HG03103 (cell line): Measurements from ENCODE around the gene PTPRN2.

Source experiments
- ATAC-seq: cut with Tn5 transposase; IDR thresholded peaks from one replicate; pipeline ENCODE4 v1.9.1; 2021; ENCODE audit warnings: low read depth; ENCODE audit not compliant: unreplicated experiment

PTPRN2 gene

DNA sequence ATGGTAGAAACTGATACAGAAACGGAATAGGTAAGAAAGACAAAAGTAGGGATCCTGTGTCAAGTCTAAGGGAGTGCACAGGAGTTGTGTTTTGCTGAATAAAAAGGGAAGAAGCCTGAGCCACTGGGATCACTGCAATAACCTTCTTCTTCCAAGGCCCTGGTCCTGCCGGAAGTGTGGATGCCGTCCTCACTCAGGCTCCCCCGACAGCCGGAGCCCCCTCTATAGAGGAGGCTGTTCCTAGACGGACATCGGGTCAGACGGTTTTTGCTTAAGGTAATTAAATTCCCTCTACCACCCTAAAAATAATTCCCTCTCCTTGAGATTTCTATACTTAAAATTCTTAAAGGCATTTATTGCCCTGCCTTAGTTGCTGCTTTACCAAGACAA lies 566.9 kb downstream of the PTPRN2 start:
- no peak for ATAC-seq

DNA sequence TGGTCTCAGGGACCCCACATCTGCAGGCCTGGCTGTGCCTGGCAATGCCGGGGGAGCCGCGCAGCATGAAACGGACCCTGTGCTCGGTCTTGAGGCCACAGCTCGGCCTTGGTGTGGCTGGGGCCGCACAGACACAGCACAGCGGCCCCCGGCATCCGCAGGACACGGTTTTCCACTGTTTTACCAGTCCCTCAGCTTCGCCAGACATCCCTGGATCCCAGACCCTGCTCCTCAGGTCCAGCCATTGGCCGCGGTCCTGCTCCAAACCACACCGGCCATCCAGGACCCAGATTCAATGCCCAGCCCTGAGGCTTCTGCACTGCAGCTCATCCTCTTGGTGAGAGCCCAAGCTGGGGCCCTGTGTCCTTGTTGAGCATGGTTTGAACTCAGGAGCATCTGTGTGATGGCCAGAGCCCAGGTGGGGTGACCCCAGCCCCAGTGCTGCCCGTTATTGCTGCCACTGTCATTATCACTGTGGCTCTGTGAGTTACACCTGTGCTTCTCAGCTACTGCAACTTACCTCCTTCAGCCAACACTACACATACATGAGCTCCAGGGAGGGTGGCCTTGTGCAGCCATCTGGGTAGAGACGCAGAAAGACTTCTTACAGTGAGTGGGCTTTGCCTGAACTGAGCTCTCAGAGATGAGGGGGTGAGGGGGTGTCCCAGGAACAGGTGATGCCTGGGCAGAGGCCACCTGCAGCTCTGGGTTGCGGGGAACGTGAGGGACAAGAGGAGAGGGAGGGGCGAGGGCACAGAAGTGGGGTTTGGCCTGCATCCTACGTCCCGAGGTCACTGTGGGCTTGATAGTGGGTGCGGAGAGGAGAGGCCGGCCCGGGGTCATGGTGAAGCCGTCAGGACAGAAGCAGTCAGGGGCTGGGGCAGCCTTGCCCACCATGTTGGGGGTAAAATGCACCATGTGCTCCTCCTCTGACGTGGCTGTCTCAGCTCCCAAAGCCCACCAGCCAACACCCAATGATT lies 567.6 kb downstream of the PTPRN2 start:
- no peak for ATAC-seq

DNA sequence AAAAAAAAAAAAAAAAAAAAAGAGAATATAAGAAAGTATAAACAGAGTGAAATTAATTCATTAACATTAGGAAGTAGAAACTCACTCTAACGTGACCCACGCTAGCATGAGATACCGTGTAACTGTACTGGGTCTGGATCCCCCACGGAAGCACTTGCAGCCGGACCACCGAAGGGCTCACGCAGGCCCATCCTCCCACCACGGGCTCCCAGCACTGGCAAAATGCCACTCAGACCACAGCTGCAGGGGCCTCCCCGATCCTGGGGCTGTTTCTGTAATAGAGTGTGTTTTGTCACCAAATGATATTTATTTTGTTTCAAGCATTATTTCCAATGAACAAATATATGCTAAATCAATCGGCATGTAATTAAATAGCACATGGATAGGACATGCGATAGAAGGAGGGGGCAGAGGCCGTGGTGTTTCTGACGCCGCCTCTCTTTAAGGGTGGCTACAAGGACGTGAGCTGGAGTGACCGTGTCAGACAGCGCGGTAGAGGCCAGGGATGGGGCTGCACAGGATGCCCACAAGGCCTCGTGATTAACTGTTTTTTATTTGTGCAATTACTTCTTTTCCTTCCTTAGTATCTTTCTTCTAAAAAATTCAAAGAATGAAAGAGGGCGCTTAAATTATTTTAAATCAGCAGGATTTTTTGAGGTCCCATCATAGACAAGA lies 568.5 kb downstream of the PTPRN2 start:
- ATAC-seq: no peak

DNA sequence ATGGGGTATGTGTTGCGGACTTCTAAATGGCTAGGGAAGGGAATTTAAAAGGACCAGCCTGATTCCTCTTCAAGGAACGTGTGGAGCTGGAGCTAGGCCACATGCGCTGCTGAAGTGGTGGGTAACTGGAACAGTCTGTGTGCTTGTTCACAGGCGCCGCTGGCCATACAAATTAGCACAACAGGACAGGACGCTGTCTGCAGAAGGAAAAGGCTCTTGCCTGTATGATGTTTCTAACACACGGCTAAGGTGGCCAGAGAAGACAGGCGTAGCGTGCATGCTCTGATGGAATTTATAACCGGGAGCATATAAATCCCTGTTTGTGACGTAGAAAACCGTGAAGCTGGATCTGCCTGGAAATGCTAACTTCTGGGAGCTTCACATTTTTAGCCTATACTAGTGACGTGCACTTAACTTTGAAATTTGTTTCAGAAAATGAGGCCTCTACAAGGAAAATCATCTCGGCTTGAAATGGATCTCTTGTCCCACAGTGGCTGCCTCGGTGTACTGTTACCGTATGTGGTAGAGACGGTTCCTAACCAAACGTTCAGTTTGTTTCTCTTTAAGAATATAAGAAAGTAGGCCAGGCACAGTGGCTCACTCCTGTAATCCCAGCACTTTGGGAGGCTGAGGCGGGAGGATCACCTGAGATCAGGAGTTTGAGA lies 569.4 kb downstream of the PTPRN2 start:
- no peak for ATAC-seq

DNA sequence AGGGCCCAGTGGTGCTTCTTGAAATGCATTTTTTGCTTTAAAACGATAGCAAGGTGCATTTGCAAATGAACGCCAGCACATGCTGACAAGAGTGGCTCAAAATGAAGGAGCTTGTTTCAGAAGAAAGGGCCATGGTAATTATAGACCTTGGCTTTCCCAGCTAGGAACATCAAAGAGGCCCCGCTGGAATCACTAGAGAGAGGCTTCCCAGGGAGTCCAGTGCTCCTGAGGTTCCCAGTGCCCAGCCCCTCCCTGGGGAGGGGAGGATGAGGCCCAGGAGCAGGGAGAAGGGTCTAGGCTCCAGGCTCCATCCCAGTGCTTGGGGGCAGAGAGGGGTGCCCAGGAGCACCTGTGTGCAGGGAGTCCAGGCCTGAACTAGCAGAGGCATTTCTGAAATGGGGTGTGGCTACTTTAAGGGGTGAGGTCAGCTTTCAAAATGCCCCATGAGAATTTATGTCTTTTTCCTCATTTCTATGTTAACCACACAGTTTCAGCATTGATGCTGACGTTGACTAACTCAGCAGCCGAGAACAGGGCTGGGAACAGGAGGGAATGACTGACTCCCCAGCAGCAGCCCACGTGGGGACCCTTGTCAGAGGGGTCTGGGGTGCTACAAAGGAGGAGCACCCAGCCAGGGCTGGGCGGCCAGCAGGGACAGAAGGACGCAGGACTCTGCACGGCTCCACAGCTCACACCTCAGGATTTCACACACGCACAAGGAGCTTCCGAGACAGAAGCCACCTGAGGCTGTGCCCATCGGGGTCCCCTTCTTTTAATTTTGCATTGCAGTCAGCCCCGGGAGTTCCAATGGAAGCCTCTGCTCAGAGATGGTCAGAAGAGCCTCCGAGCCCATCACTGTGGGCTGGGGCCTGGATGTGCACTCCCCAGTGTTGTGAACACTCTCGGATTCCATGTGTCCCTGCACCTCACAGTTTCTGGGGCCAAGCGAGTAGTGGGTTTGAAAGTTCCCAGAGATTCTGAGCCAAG lies 570.2 kb downstream of the PTPRN2 start:
- ATAC-seq: no peak

DNA sequence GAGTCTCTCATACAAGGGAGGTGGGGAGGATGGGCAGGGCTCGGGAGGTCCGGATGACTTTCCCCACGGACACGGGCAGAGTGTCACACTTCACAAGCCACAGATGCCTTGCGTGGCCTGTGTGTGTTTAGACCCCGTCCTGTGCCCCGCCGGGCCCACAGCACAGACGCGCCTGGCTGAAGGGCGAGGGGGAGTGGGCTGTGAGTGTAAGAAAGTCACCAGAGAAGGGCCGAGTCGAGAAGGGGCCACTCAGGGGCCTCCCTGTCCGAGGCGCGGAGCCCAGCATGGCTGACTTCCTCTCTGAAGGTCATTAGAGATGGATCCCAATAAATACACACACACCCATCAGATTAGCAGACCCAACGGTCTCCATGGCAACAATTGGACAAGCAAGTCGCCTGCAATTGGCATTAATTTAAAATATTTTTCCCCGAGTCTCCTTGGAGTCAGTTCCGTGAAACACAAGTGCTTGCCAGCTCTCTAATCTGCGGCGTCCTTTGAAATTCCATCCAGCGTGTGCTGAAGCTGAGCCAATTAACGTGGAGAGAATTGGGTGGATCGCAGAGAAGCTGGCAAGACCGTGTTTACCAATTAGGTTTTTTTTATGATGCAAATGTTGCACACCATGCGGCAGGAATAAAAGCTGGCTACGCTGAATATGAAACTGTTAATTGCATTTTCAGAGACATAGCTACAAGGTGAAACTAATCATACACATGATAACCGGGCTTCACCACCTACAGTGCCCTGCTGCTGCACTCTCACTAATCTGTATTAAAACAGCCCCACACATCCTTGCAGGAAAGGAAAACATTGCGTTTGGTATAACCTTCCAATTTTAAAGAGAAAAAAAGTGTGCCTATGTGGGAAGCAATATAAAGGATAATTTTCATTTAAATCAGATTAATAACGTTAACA lies 571.2 kb downstream of the PTPRN2 start:
- ATAC-seq: no peak

DNA sequence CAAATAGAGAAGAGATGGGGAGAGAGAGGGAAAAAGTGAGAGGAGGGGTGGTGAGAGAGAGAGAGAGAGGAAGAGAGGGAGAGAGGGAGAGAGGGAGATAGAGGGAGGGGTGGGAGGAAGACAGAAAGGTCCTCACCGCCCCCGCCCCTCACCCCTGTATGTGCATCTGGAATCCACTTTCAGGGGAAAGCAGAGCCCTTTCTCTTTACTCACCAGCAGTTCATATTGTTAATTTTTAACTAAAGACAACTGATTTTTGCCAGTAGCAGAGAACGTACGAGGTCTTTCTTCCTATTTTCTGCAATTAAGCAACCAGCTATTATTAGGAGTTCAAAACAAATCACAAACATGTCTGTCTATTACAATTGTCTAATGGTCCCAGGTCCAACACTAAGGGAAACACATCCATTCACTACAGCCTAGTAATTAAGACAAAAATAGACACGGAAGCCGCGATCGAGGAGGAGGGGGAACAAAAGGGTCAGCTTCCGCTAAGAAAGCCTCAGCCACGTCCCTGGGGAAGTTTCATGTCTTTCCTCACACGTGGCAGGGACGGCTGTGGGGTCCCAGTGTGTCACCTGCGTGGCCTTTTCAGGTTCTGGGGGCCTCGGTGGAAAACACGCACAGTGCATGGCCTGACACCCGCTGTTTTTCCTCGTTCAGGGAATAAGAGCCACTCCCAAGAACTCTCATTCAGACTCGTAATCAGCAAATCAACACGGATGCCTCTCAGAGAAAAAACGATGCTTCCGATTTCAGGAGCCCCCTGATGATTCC lies 572.0 kb downstream of the PTPRN2 start:
- no peak for ATAC-seq

DNA sequence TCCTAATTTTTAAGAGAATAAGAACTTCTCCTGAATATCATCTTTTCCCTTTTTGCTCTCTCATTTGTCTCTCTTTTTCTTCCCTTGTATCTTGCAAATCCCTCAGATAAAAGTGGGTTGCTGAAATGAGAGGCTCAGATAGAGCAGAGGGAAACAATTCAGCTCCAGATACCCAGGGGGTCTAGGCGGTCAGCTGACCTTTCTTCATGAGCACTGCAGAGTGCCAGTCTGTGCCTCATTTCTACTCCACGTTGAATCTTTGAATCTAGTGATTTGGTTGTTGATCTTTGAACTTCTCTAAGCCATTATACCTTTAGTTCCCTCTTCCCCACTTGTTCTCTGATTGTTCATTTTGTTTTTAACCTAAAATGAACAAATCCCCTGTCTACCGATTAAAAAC lies 572.6 kb downstream of the PTPRN2 start:
- no peak for ATAC-seq

DNA sequence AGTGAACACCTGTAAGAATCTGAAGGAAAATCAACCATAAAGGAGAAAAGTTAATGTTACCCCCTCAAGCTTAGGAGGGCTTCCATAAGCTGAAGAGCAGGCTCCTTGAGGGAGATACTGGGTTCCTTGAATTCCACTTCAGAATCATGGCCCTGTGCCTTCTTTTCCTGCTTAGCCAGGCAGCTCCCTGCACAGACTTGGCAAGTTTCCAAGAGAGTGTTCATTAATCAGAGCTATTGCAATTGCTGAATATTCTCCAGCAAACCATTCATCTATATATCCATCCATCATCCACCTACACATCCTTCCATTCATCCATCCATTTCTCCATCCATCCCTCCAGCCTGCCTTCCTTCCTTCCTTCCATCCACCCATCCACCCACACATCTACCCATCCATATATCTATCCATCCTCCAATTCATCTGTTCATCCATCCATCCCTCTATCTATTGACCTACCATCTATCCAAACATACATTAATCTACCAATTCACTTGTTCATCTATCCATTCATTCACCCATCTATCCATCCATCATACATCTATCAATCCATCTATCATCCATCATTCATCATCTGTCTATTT lies 574.4 kb downstream of the PTPRN2 start:
- ATAC-seq: no peak

DNA sequence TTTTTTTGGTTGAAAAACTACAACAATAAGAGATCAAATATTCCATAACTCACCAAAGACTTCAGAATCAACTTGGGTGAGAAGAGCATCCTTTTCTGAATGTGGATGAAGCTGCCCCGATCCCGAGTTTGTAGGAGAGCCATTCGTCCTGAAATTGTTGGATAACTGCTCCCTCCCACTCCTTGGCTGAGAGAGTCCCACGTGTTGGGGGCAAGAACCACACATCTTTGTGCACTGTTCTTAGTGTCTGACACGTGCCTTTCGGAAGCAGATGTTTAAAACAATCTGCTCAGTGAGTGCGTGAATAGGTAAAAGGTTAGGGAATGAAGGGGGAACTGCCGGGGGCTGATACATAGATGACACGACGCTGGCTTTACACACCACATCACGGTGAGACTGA lies 575.7 kb downstream of the PTPRN2 start:
- ATAC-seq: no peak

DNA sequence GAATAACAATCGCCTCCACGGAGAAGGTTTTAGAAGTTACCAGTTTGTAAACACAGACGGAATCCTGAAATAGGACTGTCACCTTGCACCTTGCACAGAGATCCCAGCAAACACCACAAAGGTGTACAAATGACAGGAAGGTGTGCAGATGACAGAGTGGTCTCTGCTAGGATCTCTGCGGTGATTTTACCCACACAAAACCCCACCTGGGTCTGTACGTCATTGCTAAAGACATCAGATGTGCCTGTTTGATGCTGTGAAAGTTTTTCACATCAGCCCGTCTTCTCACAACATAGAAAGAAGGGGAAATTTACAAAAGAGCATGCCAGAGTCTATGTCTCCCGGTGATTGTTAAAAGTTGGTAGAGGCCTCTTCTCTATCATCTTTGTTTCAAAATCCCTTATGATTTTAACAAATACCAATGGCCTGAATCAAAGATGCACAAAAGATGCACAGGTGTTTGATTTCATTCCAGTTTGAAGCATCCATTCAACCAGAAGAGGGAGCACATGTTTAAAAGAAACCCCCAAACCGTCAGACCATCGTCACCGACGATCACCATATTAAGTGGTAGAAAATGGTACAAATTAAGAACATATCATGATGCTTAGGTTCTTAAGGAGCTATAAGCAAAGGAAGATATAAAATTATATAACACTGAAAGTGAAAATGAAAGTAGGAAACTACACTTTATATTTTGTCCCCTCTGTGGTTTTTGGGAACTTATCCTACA lies 576.5 kb downstream of the PTPRN2 start:
- no peak for ATAC-seq

DNA sequence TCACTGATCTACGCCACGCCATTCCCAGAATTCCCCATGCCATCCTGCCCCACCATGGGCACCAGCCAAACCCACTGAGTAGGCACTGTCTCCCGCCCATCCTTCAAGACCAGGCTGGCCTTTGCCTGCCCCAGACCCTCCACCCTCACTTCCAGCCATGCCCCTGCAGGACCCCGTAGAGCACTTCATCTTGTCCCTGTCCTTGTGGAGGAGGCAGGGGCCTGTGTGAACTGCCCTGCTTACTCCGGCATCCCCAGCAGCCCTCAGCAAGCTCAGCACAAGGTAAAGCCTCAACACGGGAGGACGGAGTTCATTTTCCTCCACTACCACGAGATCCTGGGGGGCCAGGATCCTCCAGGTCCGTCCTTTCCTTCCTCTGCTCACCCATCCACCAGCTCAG lies 577.7 kb downstream of the PTPRN2 start:
- ATAC-seq: no peak

DNA sequence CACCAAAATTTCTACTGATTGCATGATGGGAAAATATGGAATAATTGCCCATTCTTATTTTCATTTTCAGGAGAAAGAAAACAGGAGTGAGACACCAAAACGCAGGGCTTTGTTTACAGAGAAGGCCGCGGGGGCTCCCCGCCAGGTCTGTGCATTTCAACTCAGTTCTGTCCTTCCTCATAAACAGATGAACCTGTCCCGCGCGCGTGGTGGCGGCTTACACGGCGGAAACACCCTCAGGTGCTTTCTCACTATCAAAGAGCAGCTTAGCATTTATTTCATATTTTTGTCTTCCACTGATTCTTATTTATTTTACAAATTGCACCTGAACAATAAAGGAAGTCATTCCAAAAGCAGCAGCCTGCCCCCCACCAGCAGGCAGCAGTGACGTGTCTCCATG lies 579.4 kb downstream of the PTPRN2 start:
- no peak for ATAC-seq

DNA sequence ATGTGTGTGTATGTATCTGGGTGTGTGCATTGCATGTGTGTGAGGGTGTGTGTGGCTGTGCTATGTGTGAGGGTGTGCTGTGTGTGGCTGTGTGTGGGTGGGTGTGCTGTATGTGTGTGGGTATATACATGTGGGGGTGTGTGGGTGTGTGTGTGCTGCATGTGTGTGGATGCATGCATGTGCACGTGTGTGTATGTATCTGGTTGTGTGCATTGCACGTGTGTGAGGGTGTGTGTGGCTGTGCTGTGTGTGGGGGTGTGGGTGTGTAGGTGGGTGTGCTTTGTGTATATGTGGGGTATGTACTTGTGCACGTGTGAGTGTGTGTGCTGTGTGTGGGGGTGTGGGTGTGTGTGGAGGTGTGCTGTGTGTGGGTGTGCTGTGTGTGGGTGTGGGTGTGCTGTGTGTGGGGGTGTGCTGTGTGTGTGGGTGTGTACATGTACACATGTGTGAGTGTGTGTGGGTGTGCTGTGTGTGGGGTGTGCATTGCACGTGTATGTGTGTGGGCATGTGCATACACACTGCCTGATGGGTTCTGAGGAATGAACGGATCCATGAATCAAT lies 579.8 kb downstream of the PTPRN2 start:
- ATAC-seq: no peak

DNA sequence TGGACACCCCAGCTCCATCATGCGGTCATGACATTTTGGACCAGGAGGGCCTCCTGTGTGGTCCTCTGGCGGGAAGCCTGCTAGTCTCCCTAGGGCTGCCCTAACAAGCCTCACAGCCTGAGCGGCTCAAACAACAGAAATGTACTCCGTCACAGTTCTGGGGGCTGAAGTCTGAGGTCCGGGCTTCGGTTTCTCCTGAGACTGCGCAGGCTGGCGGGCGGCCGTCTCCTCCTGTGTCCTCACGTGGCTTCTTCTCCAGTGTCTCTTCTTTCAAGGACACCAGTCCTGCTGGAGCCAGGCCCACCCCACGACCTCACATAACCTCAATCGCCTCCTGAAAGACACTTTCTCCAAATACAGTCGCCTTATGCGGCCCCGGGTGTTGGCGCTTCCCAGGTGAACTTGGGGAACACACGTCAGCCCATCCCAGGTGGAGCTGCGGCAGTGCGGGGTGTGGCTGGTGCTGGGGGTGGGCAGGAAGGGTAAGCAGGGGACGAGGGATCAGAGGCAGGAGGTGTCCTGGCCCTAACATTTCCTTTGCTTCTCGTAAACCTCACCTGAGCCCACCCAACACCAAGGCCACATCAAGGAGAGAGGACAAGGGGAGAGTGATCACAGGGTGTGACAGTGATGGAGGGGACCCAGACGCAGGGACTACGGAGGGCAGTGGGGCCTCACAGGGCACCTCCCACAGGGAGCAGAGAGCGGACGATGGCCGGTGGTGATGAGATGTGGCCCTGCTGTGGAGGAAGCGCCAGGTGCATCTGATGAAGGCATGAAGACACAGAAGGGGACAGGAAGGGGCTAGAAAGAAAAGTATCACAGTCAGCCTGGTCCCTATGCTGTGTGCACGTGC lies 580.6 kb downstream of the PTPRN2 start:
- no peak for ATAC-seq

DNA sequence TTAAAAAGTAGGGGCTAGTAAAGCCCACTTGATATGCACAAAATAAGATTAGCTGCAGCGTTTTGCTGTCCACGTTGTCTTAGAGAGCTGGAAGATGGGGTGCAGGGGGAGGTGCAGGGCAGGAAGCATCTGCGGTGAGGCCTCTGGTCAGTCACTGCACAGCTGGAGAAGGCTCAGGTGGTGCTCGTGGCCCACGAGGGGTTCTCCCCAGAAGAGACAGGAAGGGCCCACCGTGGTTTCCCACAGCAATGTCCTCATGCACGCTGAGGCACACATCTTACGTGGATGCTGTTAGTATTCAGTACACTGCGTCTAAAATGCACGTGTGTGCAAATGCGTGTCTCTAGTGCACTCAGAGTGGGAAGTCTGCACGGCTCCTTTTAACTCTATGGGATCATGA lies 582.1 kb downstream of the PTPRN2 start:
- no peak for ATAC-seq
